ENCODE data around the gene LINC01488. TPM values are rescaled to one million over a fixed set of nuclear protein-coding genes. Genes with fewer than 3 reads are reported as not detected.

LINC01488 gene
- total and polyA plus RNA-seq, 2 of the 13 experiments (the other 11 are each of a cell fraction or from before 2014, with no cell fraction given): 0.26 to 0.58 TPM

- peak; percentile 51 for TF ChIP-seq RFX1 (IDR thresholded peaks at IDR 0.05)
- peak; percentile 47 to 55 for TF ChIP-seq MAFK (conservative IDR thresholded peaks at IDR 0.05 in 1 of 2, IDR thresholded peaks at IDR 0.05 in 1 of 2; ENCODE audit: low read length in 2 of 2)
- TF ChIP-seq, protein P1, sequence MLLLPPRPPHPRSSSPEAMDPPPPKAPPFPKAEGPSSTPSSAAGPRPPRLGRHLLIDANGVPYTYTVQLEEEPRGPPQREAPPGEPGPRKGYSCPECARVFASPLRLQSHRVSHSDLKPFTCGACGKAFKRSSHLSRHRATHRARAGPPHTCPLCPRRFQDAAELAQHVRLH (CRISPR knock-in tag; IDR thresholded peaks at IDR 0.05; ENCODE audit: borderline replicate concordance, low read depth): no peak
- TF ChIP-seq ZNF317 (CRISPR knock-in tag; IDR thresholded peaks at IDR 0.05): no peak
- no peak for TF ChIP-seq CENPX (CRISPR knock-in tag; IDR thresholded peaks at IDR 0.05)
- TF ChIP-seq ZBTB44 (CRISPR knock-in tag; IDR thresholded peaks at IDR 0.05): no peak
- TF ChIP-seq MAFF (IDR thresholded peaks at IDR 0.05; ENCODE audit: low read depth, low read length): peak; percentile 42; the same call in 1 of the 2 replicates
- peak; percentile 35; the same call in 1 of the 2 replicates for TF ChIP-seq RFX3 (CRISPR knock-in tag; IDR thresholded peaks at IDR 0.05)
- TF ChIP-seq ZNF772 (CRISPR knock-in tag; IDR thresholded peaks at IDR 0.05): no peak
- TF ChIP-seq SMARCC2 (IDR thresholded peaks at IDR 0.05): no peak
- intact Hi-C loops (cut with micrococcal nuclease; ENCODE audit: unreplicated experiment) (no loop called here), in situ Hi-C loops (cut with HindIII; ENCODE audit: extremely low pct_ligation_motif_present, low pct_unique_long_range_greater_than_20kb) (no loop called here)
- BruUV-seq (replicated peaks): no TSS peak
- Histone ChIP-seq H3K27ac (ENCODE audit: extremely low read length, insufficient read depth, low read length) (no peak overlapping the region), H2AFZ (ENCODE audit: low read length) (no peak overlapping the region), H3K9ac (ENCODE audit: insufficient read depth, low read depth, low read length) (no peak overlapping the region), H3K27me3 (ENCODE audit: control insufficient read depth in 1 of 2, insufficient read depth in 2 of 2, low read length in 2 of 2) (peaks cover 1 to 8% of the 10 kb centered on the region in 2 experiments; a peak in 2 of 5 replicates), H4K20me1 (ENCODE audit: insufficient read depth, low read length) (no peaks in the 10 kb centered on the region), H3K4me3 (replicated peaks in 1 of 3; ENCODE audit: insufficient read depth in 1 of 3, low read depth in 2 of 3, low read length in 3 of 3) (no peak overlapping the region), H3K9me3 (ENCODE audit: low read length) (no peaks in the 10 kb centered on the region), H3K4me2 (ENCODE audit: low read depth, low read length) (no peak overlapping the region), H3K36me3 (replicated peaks in 1 of 2; ENCODE audit: control insufficient read depth in 1 of 2, insufficient read depth in 2 of 2, low read length in 2 of 2) (no peaks in the 10 kb centered on the region), H3K79me2 (ENCODE audit: insufficient read depth, low read length) (no peaks in the 10 kb centered on the region), H3K4me1 (ENCODE audit: insufficient read depth, low read length) (peaks cover 35% of the 10 kb centered on the region)
- peak; percentile 36 for DNase-seq (ENCODE audit: low spot score)
- CTCF ChIA-PET (ENCODE audit: low intra/inter-chr PET ratio, low total read pairs): no interaction called here
- peak; percentile 42 for ATAC-seq
- WGBS (ENCODE audit: low lambda C conversion rate): 67% methylated on average over 9 of the region's 14 CpGs
- FAIRE-seq: no peak
- POLR2A ChIA-PET: no interaction called here
Measured at GRCh38 chr11:69463181-69463994, 18.1 kb upstream of the LINC01488 start.
